Right hindlimb (tissue), 1 donor: ENCODE measurements around the gene E2F1.
"Not testable (repeated sequence)": the region's sequence is repeated elsewhere in the genome, so short reads cannot be mapped to it uniquely, and the experiment has no call there.

Experiments used
- DNase-seq: peaks from one replicate; pipeline ENCODE4 v3.0.0-alpha.2; 2018

E2F1 gene

DNA sequence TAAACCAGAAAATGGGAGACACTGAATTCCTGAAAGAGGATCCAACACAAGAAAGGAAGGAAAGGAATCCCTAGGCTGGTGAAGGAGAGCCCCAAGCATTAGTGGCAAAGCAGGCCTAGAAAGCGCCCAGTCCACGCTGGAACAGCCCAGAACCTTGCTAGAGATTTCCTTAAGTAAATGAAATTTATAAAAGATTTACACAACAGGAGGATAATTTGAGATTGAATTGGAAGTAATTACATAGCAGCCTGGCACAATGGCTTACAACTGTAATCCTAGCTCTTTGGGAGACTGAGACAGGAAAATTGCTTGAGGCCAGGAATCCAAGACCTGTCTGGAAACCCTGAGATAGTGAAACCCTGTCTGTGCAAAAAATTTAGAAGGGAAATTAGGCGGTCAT is 50.8 kb downstream of the E2F1 start:
- DNase-seq, result no peak

DNA sequence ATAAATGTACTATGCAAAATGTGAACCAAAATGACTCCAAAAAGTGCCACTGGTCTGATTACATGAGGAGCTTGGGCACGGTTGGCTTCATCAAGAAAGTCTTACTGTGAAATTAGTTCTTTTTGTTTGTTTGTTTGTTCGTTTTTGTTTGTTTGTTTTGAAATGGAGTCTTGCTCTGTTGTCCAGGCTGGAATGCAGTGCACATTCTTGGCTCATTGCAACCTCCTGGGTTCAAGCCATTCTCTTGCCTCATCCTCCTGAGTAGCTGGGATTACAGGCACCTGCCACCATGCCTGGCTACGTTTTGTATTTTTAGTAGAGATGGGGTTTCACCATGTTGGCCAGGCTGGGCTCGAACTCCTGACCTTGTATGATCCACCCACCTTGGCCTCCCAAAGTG is 54.3 kb downstream of the E2F1 start:
- not testable (repeated sequence) for DNase-seq

DNA sequence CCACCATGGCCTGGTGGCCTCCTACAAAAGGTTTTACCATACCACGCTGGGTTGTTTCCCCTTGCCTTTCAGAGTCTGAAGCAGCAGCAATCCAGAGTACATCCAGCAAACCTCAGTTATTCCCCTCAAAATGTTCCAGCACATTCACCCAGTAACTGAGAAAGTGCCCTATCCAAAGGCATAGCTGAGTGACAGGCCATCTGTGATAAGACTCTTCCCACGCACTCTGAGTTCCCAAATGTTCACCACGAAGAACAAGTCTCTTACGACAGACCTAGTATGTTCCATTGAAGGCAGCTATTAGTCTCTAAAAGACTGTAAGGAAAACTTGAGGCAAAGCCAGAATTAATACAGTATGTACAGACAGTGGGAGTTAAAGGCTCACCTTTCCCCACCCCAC is 55.7 kb downstream of the E2F1 start:
- no peak for DNase-seq

DNA sequence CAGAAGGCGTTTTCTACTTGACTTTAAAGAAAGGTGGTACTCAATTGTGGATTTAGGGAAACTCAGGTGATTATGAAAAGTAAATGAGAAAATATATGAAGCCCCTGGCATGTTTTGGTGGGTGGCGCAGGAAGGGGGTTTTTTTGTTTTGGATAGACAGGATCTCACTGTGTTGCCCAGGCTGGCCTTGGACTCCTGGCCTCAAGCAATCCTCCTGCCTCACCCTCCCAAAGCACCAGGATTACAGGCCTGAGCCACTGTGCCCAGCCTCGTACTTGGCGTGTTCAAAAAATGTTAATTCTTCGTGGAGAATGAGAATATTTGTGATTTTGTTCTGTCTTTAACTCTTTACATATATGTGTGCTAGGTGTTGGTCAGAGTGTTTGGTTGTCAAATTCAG is 56.2 kb downstream of the E2F1 start:
- DNase-seq, result no peak

DNA sequence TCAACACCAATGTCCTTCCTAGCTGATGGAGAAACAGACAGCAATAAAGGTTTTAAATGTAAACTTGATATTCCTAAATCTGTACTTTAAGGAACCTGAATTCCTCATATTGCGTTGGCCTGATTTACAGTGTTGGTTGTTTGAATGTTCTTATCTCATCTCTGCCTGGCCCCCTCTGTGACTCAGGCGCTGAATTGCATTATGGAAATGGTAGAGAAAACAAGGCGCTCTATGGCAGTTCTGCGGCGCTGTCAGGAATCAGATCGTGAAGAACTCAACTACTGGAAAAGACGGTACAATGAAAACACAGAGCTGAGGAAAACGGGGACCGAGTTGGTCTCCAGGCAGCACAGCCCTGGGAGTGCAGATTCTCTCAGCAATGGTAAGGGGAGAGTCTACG is 56.7 kb downstream of the E2F1 start:
- no peak for DNase-seq

DNA sequence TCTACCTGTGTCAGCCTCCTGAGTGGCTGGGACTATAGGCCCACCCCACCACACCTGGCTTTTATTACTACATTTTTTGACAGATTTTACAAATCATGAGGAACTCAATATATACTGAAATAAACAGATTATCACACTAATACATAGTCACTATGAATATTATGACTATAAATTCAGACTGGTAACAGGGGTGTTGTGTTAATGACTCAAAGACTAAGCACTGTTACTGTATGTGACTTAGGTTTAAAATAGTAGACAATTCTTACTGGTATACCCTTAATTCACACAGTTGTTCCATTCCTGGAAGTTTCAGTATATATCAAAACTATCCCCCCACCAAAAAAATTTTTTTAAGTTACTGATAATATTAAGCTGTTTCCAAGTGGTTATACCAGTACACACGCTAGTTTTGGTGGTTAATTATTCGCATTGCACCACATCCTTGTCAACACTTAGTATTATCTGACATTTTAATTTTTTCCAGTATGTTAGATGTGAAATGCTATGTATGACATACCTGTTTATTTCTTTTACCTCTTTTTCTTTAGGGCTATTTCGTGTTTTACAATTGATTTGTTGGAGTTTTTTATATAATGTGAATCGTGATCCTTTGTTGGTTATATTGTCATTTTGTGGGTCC is 58.5 kb downstream of the E2F1 start:
- no peak for DNase-seq

DNA sequence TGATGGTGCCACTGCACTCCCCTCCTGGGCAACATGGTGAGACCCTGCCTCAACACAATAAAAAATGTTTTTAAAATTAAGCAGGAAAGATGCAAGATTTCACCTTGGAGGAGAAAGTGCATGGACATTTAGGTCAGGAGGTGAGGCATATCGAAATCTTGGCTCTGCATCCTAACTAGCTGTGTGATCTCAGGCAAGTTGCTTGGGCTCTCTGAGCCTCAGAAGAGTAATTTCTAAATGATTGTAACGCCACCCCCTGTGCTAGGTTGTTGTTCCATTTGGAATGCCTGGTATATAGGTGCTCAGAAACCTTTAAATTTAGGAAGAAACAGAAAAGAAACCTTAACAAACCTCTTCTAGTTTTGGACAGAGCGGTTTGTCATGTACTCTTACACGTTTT is 60.0 kb downstream of the E2F1 start:
- no peak for DNase-seq
